Adrenal gland (tissue), 12 donors: ENCODE data around the gene EID1. TPM values are rescaled to one million over a fixed set of nuclear protein-coding genes. Genes with fewer than 3 reads are reported as not detected.

Source experiments
- DNase-seq, 7 donors: peaks; one replicate each; pipeline ENCODE4 v3.0.0-alpha.2; 2019 to 2020
- H3K27ac ChIP-seq, 5 donors: fragments of 200-600 bp; sonication (generic) in 4 of 5; 1 replicate in 3 of 5; 2 replicates in 2 of 5; pipeline versions ENCODE4 v1.5.1 to v1.8.0; 2016 to 2020; ENCODE audit warnings: mild to moderate bottlenecking in 1 of 5
- H3K27me3 ChIP-seq: fragments of 200-600 bp; 2 replicates; pipeline ENCODE4 v1.8.0; 2021
- H3K36me3 ChIP-seq, 2 donors: fragments of 200-600 bp; replicated peaks in 1 of 2; 1 replicate in 1 of 2; 2 replicates in 1 of 2; pipeline versions ENCODE4 v1.5.1 to v1.8.0; 2018 to 2022
- H3K4me1 ChIP-seq, 2 donors: fragments of 200-600 bp; replicated peaks in 1 of 2; 1 replicate in 1 of 2; 2 replicates in 1 of 2; pipeline versions ENCODE4 v1.5.1 to v1.8.0; 2018 to 2021
- H3K4me3 ChIP-seq, 4 donors: fragments of 200-600 bp; sonication (generic) in 3 of 4; one replicate each; pipeline ENCODE4 v1.5.1; 2016 to 2018
- H3K9me3 ChIP-seq, 3 donors: fragments of 200-600 bp; sonication (generic) in 1 of 3; replicated peaks in 1 of 3; 1 replicate in 2 of 3; 2 replicates in 1 of 3; pipeline versions ENCODE4 v1.5.1 to v1.8.0; 2016 to 2021
- POLR2A ChIP-seq, 2 donors: fragments of 450-650 bp; IDR thresholded peaks; one replicate each; pipeline ENCODE4 v1.6.1; 2017; ENCODE audit warnings: antibody characterized with exemption in 2 of 2, mild to moderate bottlenecking in 2 of 2, moderate library complexity in 1 of 2
- WGBS, 4 donors: extraction: QIAGEN DNeasy Blood & Tissue Kit in 2 of 4; methylation state at CpG; one replicate each; pipeline versions ENCODE4 v1.1.5 to v1.1.7; 2013 to 2017; 5-methylcytosine and 5-hydroxymethylcytosine counted together
- intact Hi-C, 2 donors: fragments of 100-400 bp; cut with DNase I; formaldehyde crosslinking; loops; one replicate each; pipeline versions ENCODE4 v1.14.1 to v1.15.0; 2022 to 2023
- polyA plus RNA-seq, 3 donors: library from polyadenylated mRNA; stranded (reverse); fragments of 200-250 nt in 2 of 3; fragments of 350-450 nt in 1 of 3; fragmentation: Illumina TruSeq in 1 of 3; extraction: RNeasy Lipid Tissue Mini Kit (QIAGEN cat#74804) in 1 of 3; gene quantifications; one replicate each; pipeline ENCODE4 v1.2.3, GENCODE V29; 2013 to 2014
- total RNA-seq, 9 donors: library from RNA; depleted of rRNA in 4 of 9; stranded (reverse); fragments of >200 nt in 4 of 9; fragments of 120-200 nt in 1 of 9; fragmentation: NEBNext Ultra II Directional in 1 of 9; extraction: Animal tissue kit (Norgen Biotek cat#: 25700) in 1 of 9; gene quantifications; one replicate each; pipeline versions ENCODE4 v1.1.0 to v1.2.4, GENCODE V29; 2013 to 2023
- TF ChIP-seq, protein P1 (sequence below), 6 experiments: fragments of 450-650 bp in 4 of 6; fragments of 200-600 bp in 2 of 6; sonication (generic) in 1 of 6; IDR thresholded peaks; 1 replicate in 5 of 6; 2 replicates in 1 of 6; pipeline versions ENCODE4 v1.5.1 to v1.8.0; 2016 to 2021; ENCODE audit warnings: antibody characterized with exemption in 6 of 6, mild to moderate bottlenecking in 2 of 6, moderate library complexity in 1 of 6
- donor health status: healthy with polysubstance abuse.
- donor health status: Bipolar disorder and iron deficiency.
- donor health status: DM: yes; HTN: yes; CAD: no.
- donor health status: DM: no; HTN: no; CAD: no.
- donor health status: DM: no; HTN: no; CAD: no.
- donor health status: DM: yes; HTN: yes; CAD: no.

Gene EID1
- total and polyA plus RNA-seq, 12 donors = 148 to 666 (median 245) TPM

DNA sequence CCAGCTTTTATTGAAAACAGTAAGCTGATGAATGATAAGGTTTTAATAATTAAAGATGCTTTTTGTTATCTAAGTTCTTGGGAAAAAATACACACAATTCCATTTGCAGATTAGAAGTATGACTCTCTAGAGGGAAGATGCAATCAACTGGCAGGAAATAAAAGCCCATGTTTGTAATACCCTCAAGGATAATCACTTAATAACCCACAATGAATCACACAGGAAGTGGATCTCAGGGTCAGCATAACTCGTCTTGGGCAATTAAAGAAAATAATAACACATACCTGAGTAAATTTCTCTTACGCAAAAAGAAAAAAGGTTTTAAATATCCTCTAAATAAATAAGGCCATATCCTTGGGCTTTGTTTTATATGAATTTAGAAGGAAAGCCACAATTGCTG, 9.4 kb upstream of the EID1 start:
- Histone ChIP-seq H3K4me3 (no peak overlapping the region), H3K9me3 (no peaks in the 10 kb centered on the region), H3K36me3 (no peaks in the 10 kb centered on the region), H3K4me1 (peaks cover 0 to 14% of the 10 kb centered on the region in 2 donors), H3K27ac (no peak overlapping the region), H3K27me3 (no peaks in the 10 kb centered on the region)
- TF ChIP-seq, protein P1, sequence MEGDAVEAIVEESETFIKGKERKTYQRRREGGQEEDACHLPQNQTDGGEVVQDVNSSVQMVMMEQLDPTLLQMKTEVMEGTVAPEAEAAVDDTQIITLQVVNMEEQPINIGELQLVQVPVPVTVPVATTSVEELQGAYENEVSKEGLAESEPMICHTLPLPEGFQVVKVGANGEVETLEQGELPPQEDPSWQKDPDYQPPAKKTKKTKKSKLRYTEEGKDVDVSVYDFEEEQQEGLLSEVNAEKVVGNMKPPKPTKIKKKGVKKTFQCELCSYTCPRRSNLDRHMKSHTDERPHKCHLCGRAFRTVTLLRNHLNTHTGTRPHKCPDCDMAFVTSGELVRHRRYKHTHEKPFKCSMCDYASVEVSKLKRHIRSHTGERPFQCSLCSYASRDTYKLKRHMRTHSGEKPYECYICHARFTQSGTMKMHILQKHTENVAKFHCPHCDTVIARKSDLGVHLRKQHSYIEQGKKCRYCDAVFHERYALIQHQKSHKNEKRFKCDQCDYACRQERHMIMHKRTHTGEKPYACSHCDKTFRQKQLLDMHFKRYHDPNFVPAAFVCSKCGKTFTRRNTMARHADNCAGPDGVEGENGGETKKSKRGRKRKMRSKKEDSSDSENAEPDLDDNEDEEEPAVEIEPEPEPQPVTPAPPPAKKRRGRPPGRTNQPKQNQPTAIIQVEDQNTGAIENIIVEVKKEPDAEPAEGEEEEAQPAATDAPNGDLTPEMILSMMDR (IDR thresholded peaks at IDR 0.05) = no peak
- TF ChIP-seq POLR2A (IDR thresholded peaks at IDR 0.05) = no peak
- WGBS, 4 donors = 21 to 31% (median 22%) methylated on average over 2 of the region's 2 CpGs
- intact Hi-C loops = loop anchor here (5.0 to 10.0 kb wide), 4 partner anchors 96 to 556 kb away; partner anchors contain the start of genes FGF7 (in 1 of the 2) and SHC4 (in 1 of the 2)
- no peak for DNase-seq

DNA sequence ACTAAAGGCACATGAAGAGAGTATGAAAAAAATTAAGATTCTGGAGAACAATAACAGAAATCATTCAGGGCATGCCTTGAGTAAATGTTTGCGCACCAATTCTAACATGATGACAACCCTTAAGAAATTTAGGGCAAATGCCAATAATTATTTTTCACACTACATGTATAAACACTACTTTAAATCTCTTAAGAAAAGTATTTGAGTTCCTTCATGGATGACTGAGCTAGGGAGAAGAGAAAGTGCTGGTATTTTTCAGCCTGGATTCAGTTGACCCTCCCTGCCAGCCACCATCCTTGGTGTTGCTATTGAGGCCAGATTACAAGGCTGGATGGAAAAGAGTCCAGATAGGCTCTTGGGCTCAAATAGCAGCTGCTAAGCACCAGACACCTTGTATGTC, 8.0 kb upstream of the EID1 start:
- 97 to 100% (median 99%) methylated on average over 1 of the region's 1 CpG for WGBS, 4 donors

DNA sequence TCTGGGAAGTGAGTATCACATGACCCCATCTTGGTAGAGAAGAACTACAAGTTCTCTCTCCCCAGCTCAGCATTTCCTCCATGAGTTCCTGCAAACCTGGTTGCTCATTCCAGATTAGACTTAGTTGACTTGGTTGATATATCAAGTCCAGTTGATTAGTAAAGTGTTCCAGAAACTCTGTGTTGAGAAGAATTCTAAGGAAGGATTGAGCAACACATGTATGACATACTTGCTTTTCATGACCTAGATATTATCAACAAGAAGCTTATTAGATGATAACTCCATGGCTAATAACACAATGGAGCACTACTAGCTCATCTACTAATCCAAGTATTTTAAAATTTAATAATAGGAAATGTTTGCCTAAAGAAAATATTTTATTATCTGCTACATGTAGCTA, 6.4 kb upstream of the EID1 start:
- no peak overlapping the region for H3K27ac ChIP-seq
- TF ChIP-seq POLR2A (IDR thresholded peaks at IDR 0.05) = no peak
- TF ChIP-seq, protein P1 (IDR thresholded peaks at IDR 0.05) = no peak
- intact Hi-C loops = no loop called here

More for the DNA sequence above, 8.0 kb upstream of the EID1 start:
- Histone ChIP-seq H3K4me3 (no peak overlapping the region), H3K4me1 (peaks cover 0 to 14% of the 10 kb centered on the region in 2 donors), H3K9me3 (no peaks in the 10 kb centered on the region), H3K27me3 (no peaks in the 10 kb centered on the region), H3K27ac (no peak overlapping the region), H3K36me3 (no peaks in the 10 kb centered on the region)
- TF ChIP-seq, protein P1 (IDR thresholded peaks at IDR 0.05) = no peak
- no peak for TF ChIP-seq POLR2A (IDR thresholded peaks at IDR 0.05)
- intact Hi-C loops = loop anchor here (5.0 to 10.0 kb wide), 4 partner anchors 95 to 555 kb away; partner anchors contain the start of genes FGF7 (in 1 of the 2) and SHC4 (in 1 of the 2)
- DNase-seq = no peak

DNA sequence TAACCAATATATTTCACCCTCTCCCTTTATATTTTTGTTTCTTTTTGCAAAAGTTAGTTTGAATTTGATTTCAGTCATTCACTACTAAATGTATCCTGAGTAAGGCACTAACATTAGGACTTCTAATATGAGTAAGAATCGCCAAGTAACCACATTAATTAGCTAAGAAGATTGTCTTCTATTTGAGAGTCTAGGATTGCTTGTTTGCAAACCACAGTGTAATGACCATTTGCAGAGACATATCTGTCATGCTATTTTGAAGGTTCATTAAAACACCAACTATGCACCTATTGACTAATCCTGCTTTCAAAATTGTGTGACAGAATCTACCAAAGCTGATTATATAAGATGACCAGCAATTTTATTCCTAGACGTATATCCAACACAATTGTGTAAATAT, 5.3 kb upstream of the EID1 start:
- peaks cover 0 to 9% of the 10 kb centered on the region in 2 donors for H3K4me1 ChIP-seq
- DNase-seq = no peak
- no peaks in the 10 kb centered on the region for H3K27me3 ChIP-seq
- 71 to 83% (median 78%) methylated on average over 2 of the region's 2 CpGs for WGBS, 4 donors
- intact Hi-C loops = no loop called here
- H3K4me3 ChIP-seq = no peak overlapping the region
- TF ChIP-seq, protein P1 (IDR thresholded peaks at IDR 0.05) = no peak
- no peak for TF ChIP-seq POLR2A (IDR thresholded peaks at IDR 0.05)
- H3K27ac ChIP-seq = no peak overlapping the region
- no peaks in the 10 kb centered on the region for H3K9me3 ChIP-seq
- H3K36me3 ChIP-seq = no peaks in the 10 kb centered on the region

More for the DNA sequence above, 6.4 kb upstream of the EID1 start:
- H3K4me1 ChIP-seq = peaks cover 0 to 9% of the 10 kb centered on the region in 2 donors
- DNase-seq = no peak
- no peaks in the 10 kb centered on the region for H3K9me3 ChIP-seq
- H3K36me3 ChIP-seq = no peaks in the 10 kb centered on the region
- H3K27me3 ChIP-seq = no peaks in the 10 kb centered on the region
- no peak overlapping the region for H3K4me3 ChIP-seq
